Measurements from ENCODE around the gene CTBS. TPM values are rescaled to one million over a fixed set of nuclear protein-coding genes. Genes with fewer than 3 reads are reported as not detected.
A peak's percentile ranks its signal among the peaks of the same experiment; 100 is the strongest.

The CTBS gene
- polyA plus RNA-seq, 4 donors: 23.1 to 35.1 (median 29.8) TPM

DNA sequence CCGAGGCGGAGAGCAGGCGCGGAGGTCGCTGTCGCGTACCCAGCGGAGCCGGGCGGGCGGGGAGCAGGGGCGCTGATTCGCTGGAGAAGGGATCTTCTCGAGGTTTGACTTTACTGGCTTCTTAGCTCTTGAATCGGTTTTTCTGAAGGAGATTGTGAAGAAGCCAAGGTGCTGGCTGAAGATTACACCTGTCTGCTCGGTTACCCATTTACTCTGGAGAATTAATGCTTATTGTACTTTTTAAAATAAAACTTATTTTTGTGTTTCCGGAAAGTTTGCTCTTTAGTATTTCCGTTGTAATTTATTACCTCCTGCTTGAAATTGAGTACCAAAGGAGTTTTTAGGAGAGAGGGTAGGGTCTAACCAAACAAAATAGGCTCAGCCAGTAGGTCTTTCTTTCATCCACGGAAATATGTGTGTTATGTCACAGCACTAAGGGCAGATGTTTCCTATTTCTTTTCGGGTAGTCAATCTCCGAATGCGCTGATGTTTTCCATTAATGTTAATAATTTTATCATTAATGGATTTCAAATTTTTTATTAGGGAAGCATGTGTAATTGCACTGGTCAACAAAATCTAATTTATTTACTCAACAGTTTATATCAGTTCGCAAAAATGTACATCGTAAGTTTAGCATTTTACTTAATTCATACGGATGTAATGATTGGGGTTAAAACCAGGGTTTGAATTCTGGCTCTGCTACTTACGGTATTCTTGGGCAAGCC, 67.3 kb downstream of the CTBS start:
- no peak for DNase-seq (ENCODE audit: low read depth in 4 of 4, low spot score in 3 of 4)

DNA sequence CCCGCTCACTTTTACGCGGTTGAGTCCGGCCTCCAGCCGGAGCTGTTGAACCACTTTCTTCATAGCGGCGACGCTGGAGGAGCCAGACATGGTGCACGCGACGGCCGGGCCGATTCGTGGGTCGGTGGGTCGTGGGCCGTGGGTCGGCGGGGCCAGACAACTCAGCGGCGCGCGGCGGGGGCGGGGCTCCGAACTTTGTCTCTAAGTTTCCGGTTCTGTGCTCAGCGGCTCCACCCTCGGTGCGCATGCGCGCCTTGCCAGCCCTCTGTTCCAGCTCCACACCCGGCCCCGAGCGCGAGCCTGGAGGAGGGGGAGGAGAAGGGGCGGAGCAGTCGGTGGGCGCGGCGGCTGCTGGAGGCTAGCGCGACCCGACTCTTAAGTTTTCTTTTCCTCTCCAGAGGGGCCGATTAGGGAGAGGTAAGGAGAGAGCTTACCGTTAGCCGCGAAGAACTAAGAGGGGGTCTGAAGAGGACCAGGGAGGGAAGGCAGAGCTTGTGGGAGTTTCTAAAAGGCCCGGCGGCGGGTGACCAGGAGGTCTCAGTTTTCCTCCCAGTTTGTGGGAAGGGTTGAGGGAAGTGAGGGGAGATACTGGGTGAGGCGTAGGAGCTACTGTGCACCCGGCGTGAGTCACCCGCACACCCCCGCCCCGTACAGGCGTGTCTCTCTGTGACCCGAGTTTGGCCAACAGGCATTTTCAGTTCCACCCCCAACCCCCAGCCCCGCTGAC, 68.1 kb downstream of the CTBS start, which contains the start of the genes GNG5 and SPATA1:
Gene GNG5, minus strand, starts transcription at position 580 of the 727 bp plus-strand sequence. Its CDS starts 490 bp downstream, at position 90.
Gene SPATA1, plus strand, starts transcription at position 385 of the 727 bp plus-strand sequence. CDS start 9,974 bp downstream, outside the sequence.
- DNase-seq (ENCODE audit: low read depth in 4 of 4, low spot score in 3 of 4): peak; percentile 95 to 98 (median 96)

DNA sequence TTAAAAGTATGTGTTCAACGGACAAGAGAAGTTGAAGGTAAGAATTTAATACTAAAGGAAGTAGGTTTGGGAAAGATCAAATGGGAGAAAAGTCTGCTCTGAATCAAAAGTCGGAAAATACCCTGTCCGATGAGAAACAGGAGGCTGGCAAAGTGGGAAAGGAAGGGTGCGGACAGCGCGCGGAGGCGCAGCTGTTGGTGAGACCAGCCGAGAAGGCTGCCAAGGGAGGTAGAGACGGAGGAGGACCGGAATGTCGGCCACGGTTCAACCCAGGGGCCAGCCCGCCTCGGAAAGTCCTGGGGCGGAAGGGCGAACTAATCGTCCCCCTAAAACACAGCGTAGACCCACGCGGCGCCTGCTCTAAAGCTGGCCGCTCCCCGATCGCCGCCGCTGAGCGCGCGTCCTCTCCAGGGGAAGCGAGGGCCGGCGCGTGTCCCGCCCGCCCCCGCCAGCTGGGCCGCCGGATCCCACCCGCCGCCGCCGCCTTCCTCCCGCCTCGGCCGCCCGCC, 68.7 kb downstream of the CTBS start:
- peak in 3 of 4 donors; percentile 38 to 61 (median 40) for DNase-seq (ENCODE audit: low read depth in 4 of 4, low spot score in 3 of 4)

DNA sequence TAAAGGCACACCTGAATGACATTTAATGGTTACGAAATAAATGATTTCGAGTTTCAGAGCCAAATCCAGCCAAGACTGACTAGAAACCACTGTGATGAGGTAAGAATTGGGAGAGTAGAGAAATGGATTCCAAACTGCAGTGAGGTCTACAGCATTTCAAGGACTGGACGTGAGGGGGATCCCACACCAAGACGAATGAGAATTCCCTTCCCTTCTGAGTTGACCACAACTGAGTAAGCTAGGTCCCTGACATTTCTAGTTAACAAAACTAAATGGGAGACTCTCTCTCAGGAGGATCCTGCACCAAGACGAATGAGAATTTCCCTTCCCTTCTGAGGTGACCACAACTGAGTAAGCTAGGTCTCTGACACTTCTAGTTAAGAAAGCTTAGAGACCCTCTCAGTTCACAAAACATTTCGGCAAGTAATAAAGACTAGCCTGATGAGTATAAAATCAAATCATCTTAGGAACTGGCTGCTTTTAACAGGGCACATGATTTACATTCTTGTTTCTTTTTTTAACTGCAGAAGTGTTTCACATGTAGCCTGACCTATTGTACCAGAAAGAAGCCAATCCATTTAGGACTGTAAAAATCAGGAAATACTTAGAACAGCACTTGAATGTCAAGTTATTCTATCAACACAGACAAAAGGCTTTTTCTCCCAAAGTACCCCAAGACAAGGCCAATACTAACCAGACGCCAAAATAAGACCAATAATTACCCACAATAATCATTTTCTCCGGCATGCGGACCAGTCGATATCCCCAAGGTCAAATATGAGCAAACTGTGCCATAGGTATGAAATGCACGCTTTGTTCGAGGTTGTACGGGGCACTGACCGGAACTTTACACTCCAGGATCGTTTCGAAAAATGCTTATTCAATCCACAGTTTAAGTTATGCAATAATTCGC, 69.4 kb downstream of the CTBS start:
- peak in 2 of 4 donors; percentile 12 to 19 for DNase-seq (ENCODE audit: low read depth in 4 of 4, low spot score in 3 of 4)

DNA sequence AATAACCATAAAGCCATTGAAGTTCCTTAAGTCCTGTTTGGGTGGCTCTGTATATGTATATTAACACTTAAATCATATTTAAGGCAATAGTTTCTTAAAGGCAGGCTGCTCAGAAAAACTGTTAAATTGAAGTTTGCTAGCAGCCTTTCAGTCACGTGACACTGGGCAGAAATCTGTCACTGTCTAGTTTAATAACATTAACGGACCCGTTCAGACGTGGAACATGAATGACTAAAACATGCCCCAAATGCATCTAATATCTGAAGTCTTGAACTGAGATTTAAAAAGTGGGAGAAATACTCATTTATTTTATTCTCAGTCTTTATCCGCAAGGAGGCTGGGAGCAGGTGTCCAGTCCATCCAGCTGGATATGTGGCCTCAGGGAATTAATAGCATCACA, 71.3 kb downstream of the CTBS start:
- DNase-seq (ENCODE audit: low read depth in 4 of 4, low spot score in 3 of 4): no peak

Other genes starting within 250 kb of the CTBS start
- under 1 TPM in 1 of 4 donors, not detected in 3; 0.24 TPM for gene DNASE2B, start 176.0 kb downstream of the CTBS start, polyA plus RNA-seq (ENCODE audit: insufficient read length in 4 of 4)
- 10 to 100 TPM; 44.7 to 55.0 (median 51.7) TPM for gene RPF1, start 95.2 kb downstream of the CTBS start, polyA plus RNA-seq (ENCODE audit: insufficient read length in 4 of 4)
- 1 to 10 TPM; 1.3 to 3.6 (median 2.4) TPM for gene SPATA1, start 68.1 kb downstream of the CTBS start, polyA plus RNA-seq (ENCODE audit: insufficient read length in 4 of 4)
- gene GNG5, start 67.9 kb downstream of the CTBS start, polyA plus RNA-seq (ENCODE audit: insufficient read length in 4 of 4): 100 to 1,000 TPM; 176 to 200 (median 196) TPM
- gene SSX2IP, start 116.0 kb upstream of the CTBS start, polyA plus RNA-seq (ENCODE audit: insufficient read length in 4 of 4): 10 to 100 TPM; 34.1 to 41.8 (median 38.6) TPM